LNCaP clone FGC (cell line): ENCODE data around the gene RNASE13.

Source experiments
- DNase-seq: peaks from one replicate; pipeline ENCODE4 v3.0.0-alpha.2; 2011; ENCODE audit warnings: low read depth
- H3K4me3 ChIP-seq: 2 replicates; pipeline ENCODE4 v1.5.1; 2011; ENCODE audit warnings: mild to moderate bottlenecking, low read depth, low read length, control low read depth
- CTCF ChIP-seq: IDR thresholded peaks from 2 replicates; pipeline ENCODE4 v1.5.1; 2012; ENCODE audit warnings: mild to moderate bottlenecking; ENCODE audit not compliant: control insufficient read depth, insufficient read depth; ENCODE audit errors: extremely low read depth

The RNASE13 gene

GRCh38 chr14:21036751-21037150 is 2.1 kb upstream of the RNASE13 start:
- no peak for TF ChIP-seq CTCF
- no peak overlapping the region for H3K4me3 ChIP-seq
- no peak for DNase-seq

DNA sequence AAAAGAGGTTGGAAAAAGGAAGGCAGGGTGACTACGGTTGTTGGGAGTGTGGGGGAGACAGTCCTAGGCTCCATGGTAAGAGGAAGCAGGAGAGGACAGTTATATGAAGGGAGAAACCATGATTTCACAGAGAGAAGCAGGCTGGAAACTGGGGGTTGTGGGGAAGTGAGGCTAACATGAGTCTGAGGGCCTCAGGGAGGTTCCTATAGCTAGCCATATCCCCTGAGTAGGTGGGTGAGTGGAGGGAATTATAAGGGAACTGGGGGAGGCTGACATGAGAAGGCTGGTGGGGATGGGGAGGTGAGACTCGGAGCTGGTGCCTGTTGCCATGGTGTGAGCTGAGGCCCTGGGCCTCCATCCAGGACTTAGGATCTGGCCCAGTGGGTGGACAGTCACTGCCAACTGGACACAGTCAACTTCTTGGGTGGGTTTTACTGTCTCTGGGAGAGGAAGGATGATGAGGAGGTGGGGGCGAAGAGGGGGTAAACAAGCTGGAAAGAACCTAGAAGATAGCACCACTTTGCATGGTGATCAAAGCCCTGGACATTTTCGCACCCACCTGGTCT is 1.4 kb downstream of the RNASE13 start:
- no peak for DNase-seq
- no peak for TF ChIP-seq CTCF
- H3K4me3 ChIP-seq = no peak overlapping the region

GRCh38 chr14:21032326-21033132 is 2.1 kb downstream of the RNASE13 start:
- no peak for DNase-seq
- H3K4me3 ChIP-seq = no peak overlapping the region
- no peak for TF ChIP-seq CTCF

DNA sequence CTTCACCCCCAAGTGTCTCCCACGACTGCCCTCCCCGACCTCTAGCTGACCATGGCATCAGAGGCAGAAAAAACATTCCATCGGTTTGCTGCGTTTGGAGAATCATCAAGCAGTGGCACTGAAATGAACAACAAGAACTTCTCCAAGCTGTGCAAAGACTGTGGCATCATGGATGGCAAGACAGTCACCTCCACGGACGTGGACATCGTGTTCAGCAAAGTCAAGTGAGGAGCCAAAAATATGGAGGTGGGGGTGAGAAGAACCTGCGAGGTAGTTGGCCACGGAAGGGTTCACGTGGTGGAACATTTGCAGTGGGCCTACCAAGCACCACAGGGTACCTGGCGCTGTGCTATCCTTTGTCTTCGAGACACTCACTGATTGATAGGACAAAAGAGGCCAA is 4.1 kb downstream of the RNASE13 start:
- H3K4me3 ChIP-seq = no peak overlapping the region
- no peak for TF ChIP-seq CTCF
- DNase-seq = no peak

- no peak for TF ChIP-seq CTCF
- H3K4me3 ChIP-seq = no peak within 1 kb of the TSS
- no peak for DNase-seq
Observed at GRCh38 chr14:21029917-21030316, 4.7 kb downstream of the RNASE13 start, which contains the start of gene TPPP2. Gene TPPP2 (plus strand): TSS chr14:21030217. CDS start chr14:21030582, 365 bp downstream.

- H3K4me3 ChIP-seq = no peak overlapping the region
- TF ChIP-seq CTCF = no peak
- DNase-seq = no peak
Observed at GRCh38 chr14:21026988-21027315, 7.7 kb downstream of the RNASE13 start.
